GM23248 (cell line): Measurements from ENCODE around the gene DHRS1. TPM values are rescaled to one million over a fixed set of nuclear protein-coding genes. Genes with fewer than 3 reads are reported as not detected.

Source experiments
- DNase-seq: peaks from one replicate; pipeline ENCODE4 v3.0.0-alpha.2; 2015
- H2AFZ ChIP-seq: fragments of 200-600 bp; sonication (generic); 2 replicates; pipeline ENCODE4 v1.6.1; 2016; ENCODE audit warnings: antibody characterized with exemption
- H3F3A ChIP-seq: fragments of 200-600 bp; sonication (generic); 2 replicates; pipeline ENCODE4 v1.6.1; 2016; ENCODE audit warnings: mild to moderate bottlenecking, antibody characterized with exemption, mixed run types; ENCODE audit not compliant: insufficient read depth
- H3K27ac ChIP-seq: fragments of 200-600 bp; sonication (generic); 2 replicates; pipeline ENCODE4 v1.5.1; 2016; ENCODE audit warnings: mild to moderate bottlenecking
- H3K27me3 ChIP-seq: fragments of 200-600 bp; sonication (generic); replicated peaks from 2 replicates; pipeline ENCODE4 v1.6.1; 2016; ENCODE audit warnings: mild to moderate bottlenecking; ENCODE audit not compliant: insufficient read depth
- H3K36me3 ChIP-seq: fragments of 200-600 bp; sonication (generic); 2 replicates; pipeline ENCODE4 v1.6.1; 2016; ENCODE audit warnings: low read depth, mild to moderate bottlenecking
- H3K4me1 ChIP-seq: fragments of 200-600 bp; sonication (generic); 2 replicates; pipeline ENCODE4 v1.6.1; 2016; ENCODE audit warnings: mild to moderate bottlenecking; ENCODE audit not compliant: insufficient read depth
- H3K4me2 ChIP-seq: fragments of 200-600 bp; sonication (generic); one replicate; pipeline ENCODE4 v1.6.1; 2016; ENCODE audit warnings: mild to moderate bottlenecking; ENCODE audit not compliant: unreplicated experiment
- H3K4me3 ChIP-seq: fragments of 200-600 bp; sonication (generic); 2 replicates; pipeline ENCODE4 v1.5.1; 2016; ENCODE audit warnings: mild to moderate bottlenecking
- H3K79me2 ChIP-seq: fragments of 200-600 bp; sonication (generic); 2 replicates; pipeline ENCODE4 v1.6.1; 2016; ENCODE audit warnings: mild to moderate bottlenecking; ENCODE audit not compliant: insufficient read depth
- H3K9ac ChIP-seq: fragments of 200-600 bp; sonication (generic); 2 replicates; pipeline ENCODE4 v1.6.1; 2016; ENCODE audit warnings: mild to moderate bottlenecking
- H3K9me2 ChIP-seq: fragments of 200-600 bp; sonication (generic); 2 replicates; pipeline ENCODE4 v1.6.1; 2016; ENCODE audit warnings: mixed run types, mild to moderate bottlenecking, moderate library complexity; ENCODE audit not compliant: insufficient read depth
- H3K9me3 ChIP-seq: fragments of 200-600 bp; sonication (generic); one replicate; pipeline ENCODE4 v1.6.1; 2017; ENCODE audit warnings: low read depth
- H4K20me1 ChIP-seq: fragments of 200-600 bp; sonication (generic); 2 replicates; pipeline ENCODE4 v1.6.0; 2016; ENCODE audit not compliant: insufficient read depth
- EZH2 ChIP-seq: fragments of 200-600 bp; sonication (generic); IDR thresholded peaks from 2 replicates; pipeline ENCODE4 v1.6.1; 2018; ENCODE audit warnings: antibody characterized with exemption, mild to moderate bottlenecking; ENCODE audit not compliant: insufficient read depth, poor library complexity, severe bottlenecking
- EZH2phosphoT487 ChIP-seq: fragments of 200-600 bp; sonication (generic); IDR thresholded peaks from 2 replicates; pipeline ENCODE4 v1.6.1; 2018; ENCODE audit warnings: antibody characterized with exemption, moderate library complexity, mild to moderate bottlenecking, low read depth; ENCODE audit not compliant: insufficient read depth
- WGBS, 2 experiments: methylation state at CpG; one replicate each; pipeline ENCODE4 v1.1.6; 2015 to 2017; ENCODE audit warnings: low lambda C conversion rate in 2 of 2, low coverage in 1 of 2; ENCODE audit errors: missing lambda C conversion rate in 2 of 2; 5-methylcytosine and 5-hydroxymethylcytosine counted together
- in situ Hi-C: fragments of 300-500 bp; cut with MboI; formaldehyde crosslinking; loops from 2 replicates; pipeline ENCODE4 v1.15.0; 2020
- polyA plus RNA-seq: library from polyadenylated mRNA; unstranded; fragments of >200 nt; fragmentation: Nextera tagmentation; extraction: Ambion mirVana; gene quantifications from 2 replicates; pipeline ENCODE4 v1.2.1, GENCODE V29; 2016
- total RNA-seq: library from RNA; depleted of rRNA; stranded (reverse); fragments of >200 nt; shearing (Covaris generic); gene quantifications from 2 replicates; pipeline ENCODE4 v1.2.3, GENCODE V29; 2014

The DHRS1 gene
- total and polyA plus RNA-seq, 2 experiments from 2014 or later, result 12.8 to 31.0 TPM

DNA sequence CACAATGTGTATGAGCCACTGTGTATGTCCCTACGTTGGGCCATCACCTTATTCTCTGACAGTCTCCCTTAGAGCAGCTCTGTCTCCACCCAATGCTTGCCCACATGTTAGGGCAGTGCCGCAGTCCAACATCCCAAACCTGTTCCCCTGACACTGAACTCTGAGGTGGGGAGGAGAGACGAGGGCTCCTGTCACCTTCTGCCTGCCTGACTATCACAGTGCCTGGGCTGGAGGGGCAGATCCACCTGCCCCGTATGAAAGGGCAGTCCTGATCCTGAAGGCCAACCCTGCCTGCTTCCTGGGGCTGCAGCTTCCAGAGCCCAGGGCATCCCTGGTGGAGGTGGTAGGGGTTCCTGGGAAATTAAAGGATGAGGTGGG lies 38.8 kb downstream of the DHRS1 start:
- Histone ChIP-seq H3K9ac (no peak overlapping the region), H2AFZ (no peak overlapping the region), H3K27me3 (no peaks in the 10 kb centered on the region), H3K4me2 (no peak overlapping the region), H4K20me1 (no peaks in the 10 kb centered on the region), H3K4me3 (no peak overlapping the region), H3K4me1 (peaks cover 7% of the 10 kb centered on the region), H3K36me3 (no peaks in the 10 kb centered on the region), H3F3A (no peaks in the 10 kb centered on the region), H3K9me3 (no peaks in the 10 kb centered on the region), H3K27ac (no peak overlapping the region), H3K79me2 (no peaks in the 10 kb centered on the region), H3K9me2 (no peaks in the 10 kb centered on the region)
- no peak for TF ChIP-seq EZH2
- TF ChIP-seq EZH2phosphoT487, result no peak
- DNase-seq, result no peak
- in situ Hi-C loops, result no loop called here
- WGBS, 2 experiments, result 74 to 75% methylated on average over 4 of the region's 4 CpGs

DNA sequence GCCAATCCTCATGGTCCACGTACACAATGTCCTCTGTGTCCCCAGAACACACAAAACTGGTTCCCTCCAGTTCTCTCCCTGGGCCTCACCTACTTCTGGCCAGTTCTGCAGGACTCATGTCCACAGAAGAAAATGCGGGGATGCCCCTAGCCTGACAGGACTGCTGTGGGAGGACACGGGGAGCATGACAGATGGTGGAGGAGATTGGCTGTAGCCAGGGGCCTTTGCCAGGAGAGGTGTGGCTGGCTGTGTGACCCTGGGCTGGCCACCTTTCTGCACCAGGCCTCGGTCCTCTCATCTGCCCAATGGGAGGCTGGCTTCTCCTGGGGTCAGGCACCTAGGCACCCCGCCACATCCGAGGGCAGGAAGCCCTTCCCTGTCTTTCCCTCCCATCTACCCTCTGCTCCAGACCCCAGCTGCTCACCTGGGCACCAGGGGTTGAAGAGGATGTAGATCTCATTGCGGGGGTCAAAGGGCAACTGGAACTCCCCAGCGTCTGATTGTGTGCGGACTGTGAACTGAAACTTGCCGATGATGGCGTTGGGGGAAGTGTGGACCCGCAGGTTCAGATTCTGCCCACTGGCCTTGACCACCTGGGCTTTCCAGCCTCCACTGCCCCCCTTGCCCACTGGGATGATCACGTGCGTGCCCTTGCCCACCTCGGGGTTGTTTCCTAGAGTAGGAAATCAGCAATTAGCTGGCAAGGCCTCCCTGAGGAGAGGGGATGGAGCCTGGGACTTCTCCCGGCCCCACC lies 39.4 kb downstream of the DHRS1 start:
- H4K20me1 ChIP-seq, result no peaks in the 10 kb centered on the region
- DNase-seq, result no peak
- TF ChIP-seq EZH2phosphoT487 (no peak), EZH2 (no peak)
- 78 to 83% methylated on average over 16 of the region's 16 CpGs for WGBS, 2 experiments
- H3K36me3 ChIP-seq, result no peaks in the 10 kb centered on the region
- H3K27ac ChIP-seq, result no peak overlapping the region
- H3K79me2 ChIP-seq, result no peaks in the 10 kb centered on the region
- H3K9me3 ChIP-seq, result no peaks in the 10 kb centered on the region
- no peak overlapping the region for H3K4me3 ChIP-seq
- no peaks in the 10 kb centered on the region for H3K27me3 ChIP-seq
- H3K4me1 ChIP-seq, result peaks cover 7% of the 10 kb centered on the region
- no peaks in the 10 kb centered on the region for H3F3A ChIP-seq
- no peak overlapping the region for H3K4me2 ChIP-seq
- no peaks in the 10 kb centered on the region for H3K9me2 ChIP-seq
- in situ Hi-C loops, result no loop called here
- H3K9ac ChIP-seq, result no peak overlapping the region
- no peak overlapping the region for H2AFZ ChIP-seq

DNA sequence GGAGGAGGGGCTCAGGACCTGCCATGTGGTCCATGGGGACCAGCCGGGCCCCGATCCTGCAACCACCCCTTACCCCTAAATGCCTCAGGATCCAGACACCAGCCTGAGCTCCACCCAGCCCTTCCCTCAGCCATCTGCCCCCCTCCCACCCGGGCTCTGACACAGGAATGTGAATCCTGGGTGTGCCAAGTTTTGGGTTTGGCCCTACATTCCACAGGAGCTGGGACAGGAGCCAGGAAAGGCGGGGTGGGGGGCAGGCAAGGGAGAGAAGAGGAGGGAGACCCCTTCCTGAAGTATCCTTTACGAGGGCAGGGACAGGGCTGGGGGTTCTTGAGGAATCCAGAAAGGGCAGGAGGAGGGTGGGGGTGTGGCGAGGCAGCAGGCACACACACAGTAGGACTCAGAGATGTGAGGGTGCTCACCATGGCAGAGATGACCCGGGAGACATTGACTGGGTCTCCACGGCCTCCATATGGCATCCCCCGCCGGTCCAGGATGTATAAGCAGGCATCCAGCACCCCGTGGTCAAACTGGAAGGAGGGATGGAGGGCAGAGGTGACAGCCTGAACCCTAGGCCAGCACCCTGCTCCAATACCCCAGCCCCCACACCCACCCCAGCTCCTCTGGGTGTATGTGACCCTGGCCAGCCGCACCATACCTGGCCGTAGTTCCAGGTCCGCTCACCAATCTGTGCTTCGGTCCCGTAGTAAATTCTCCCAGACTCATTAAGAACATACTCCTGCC lies 40.1 kb downstream of the DHRS1 start:
- 66 to 76% methylated on average over 14 to 16 of the region's 16 CpGs for WGBS, 2 experiments
- no peaks in the 10 kb centered on the region for H3F3A ChIP-seq
- in situ Hi-C loops, result no loop called here
- TF ChIP-seq EZH2, result no peak
- no peaks in the 10 kb centered on the region for H3K9me2 ChIP-seq
- H3K79me2 ChIP-seq, result no peaks in the 10 kb centered on the region
- H3K4me2 ChIP-seq, result no peak overlapping the region
- H3K4me3 ChIP-seq, result no peak overlapping the region
- peaks cover 7% of the 10 kb centered on the region for H3K4me1 ChIP-seq
- H3K9ac ChIP-seq, result no peak overlapping the region
- no peak overlapping the region for H3K27ac ChIP-seq
- peak; percentile 21 for DNase-seq
- H3K9me3 ChIP-seq, result no peaks in the 10 kb centered on the region
- H3K36me3 ChIP-seq, result no peaks in the 10 kb centered on the region
- no peaks in the 10 kb centered on the region for H4K20me1 ChIP-seq
- H3K27me3 ChIP-seq, result no peaks in the 10 kb centered on the region
- 0 out of 2 replicates have a peak overlapping the region, but pooled peaks have one; percentile 45 for H2AFZ ChIP-seq

DNA sequence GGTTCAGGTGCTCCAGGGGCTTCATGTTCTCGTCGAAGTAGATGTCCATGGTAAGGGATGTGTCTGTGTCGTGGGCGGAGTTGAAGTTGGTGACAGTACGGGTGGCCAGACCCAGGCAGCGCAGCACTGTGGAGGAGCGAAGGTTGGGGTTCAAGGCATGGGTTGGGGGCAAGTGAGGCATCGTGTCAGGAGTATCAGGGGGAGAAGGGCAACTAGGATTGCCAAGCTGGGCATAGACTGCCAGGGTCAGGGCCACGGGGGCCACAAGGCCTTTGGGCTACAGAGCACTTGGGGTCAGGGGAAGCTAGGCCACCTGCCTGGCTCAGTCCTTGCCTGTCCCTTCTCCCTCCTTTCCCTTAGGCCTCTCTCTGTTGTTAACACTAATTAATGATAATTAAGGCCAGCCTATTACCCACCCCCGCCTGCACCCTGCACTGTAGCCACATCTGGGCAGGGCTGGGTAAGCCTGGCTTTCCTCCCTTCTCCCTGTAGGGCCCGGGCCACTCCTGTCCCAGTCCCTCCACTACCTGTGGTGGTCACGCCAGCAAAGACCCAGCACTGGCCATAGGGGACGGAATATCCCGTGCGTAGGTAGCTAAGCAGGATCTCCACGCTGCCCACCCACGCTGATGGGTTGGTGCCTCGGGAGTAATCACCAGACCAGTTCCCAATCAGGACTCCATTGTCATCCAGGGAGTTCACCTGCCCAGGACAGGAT lies 40.9 kb downstream of the DHRS1 start:
- H3K79me2 ChIP-seq, result no peaks in the 10 kb centered on the region
- no peak overlapping the region for H3K9ac ChIP-seq
- peaks cover 7% of the 10 kb centered on the region for H3K4me1 ChIP-seq
- no peaks in the 10 kb centered on the region for H3K36me3 ChIP-seq
- no peaks in the 10 kb centered on the region for H3K27me3 ChIP-seq
- in situ Hi-C loops, result no loop called here
- no peaks in the 10 kb centered on the region for H3F3A ChIP-seq
- H4K20me1 ChIP-seq, result no peaks in the 10 kb centered on the region
- TF ChIP-seq EZH2phosphoT487 (no peak), EZH2 (no peak)
- no peak overlapping the region for H3K4me2 ChIP-seq
- 87 to 94% methylated on average over 18 of the region's 18 CpGs for WGBS, 2 experiments
- no peak for DNase-seq
- no peaks in the 10 kb centered on the region for H3K9me3 ChIP-seq
- no peak overlapping the region for H3K27ac ChIP-seq
- 0 out of 2 replicates have a peak overlapping the region, but pooled peaks have one; percentile 45 for H2AFZ ChIP-seq
- H3K4me3 ChIP-seq, result no peak overlapping the region
- H3K9me2 ChIP-seq, result no peaks in the 10 kb centered on the region
